Effector CD4-positive, alpha-beta T cell (primary cell): ENCODE measurements around the gene ATM.
A peak's percentile ranks its signal among the peaks of the same experiment; 100 is the strongest.

Source experiments
- DNase-seq: peaks from one replicate; pipeline ENCODE4 v3.0.0-alpha.2; 2020
- total RNA-seq: gene quantifications from one replicate; lab custom pipeline; 2026; lab: John Stamatoyannopoulos, UW

Gene ATM
- 1,057 reads per million, percentile 99 among the genes with 10 or more reads in this experiment for total RNA-seq

GRCh38 chr11:108222574-108223347 lies at the start of gene ATM, which contains the start of gene NPAT:
ATM (plus strand) TSS chr11:108223067; CDS start chr11:108227625, 4,558 bp downstream.
NPAT (minus strand) TSS chr11:108222638; CDS start chr11:108222536, 102 bp downstream.
- peak; percentile 97 for DNase-seq

DNA sequence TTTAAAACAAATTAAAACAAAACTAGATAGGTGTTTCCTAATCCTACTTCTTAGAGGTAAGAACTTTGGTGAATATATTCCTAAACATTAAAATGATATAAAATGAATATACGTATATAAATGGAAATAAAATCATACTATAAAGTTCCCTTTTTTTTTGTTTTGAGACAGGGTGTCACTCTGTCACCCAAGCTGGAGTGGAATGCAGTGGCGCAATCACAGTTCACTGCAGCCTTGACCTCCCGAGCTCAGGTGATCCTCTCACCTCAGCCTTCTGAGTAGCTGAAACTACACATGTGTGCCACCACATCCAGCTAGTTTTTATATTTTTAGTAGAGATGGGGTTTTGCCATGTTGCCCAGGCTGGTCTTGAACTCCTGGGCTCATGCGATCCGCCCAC lies 45.3 kb upstream of the ATM start:
- DNase-seq: no peak

GRCh38 chr11:108193725-108194124 lies 29.1 kb upstream of the ATM start:
- no peak for DNase-seq

- DNase-seq: no peak
Measured at GRCh38 chr11:108196901-108197300, 26.0 kb upstream of the ATM start.

DNA sequence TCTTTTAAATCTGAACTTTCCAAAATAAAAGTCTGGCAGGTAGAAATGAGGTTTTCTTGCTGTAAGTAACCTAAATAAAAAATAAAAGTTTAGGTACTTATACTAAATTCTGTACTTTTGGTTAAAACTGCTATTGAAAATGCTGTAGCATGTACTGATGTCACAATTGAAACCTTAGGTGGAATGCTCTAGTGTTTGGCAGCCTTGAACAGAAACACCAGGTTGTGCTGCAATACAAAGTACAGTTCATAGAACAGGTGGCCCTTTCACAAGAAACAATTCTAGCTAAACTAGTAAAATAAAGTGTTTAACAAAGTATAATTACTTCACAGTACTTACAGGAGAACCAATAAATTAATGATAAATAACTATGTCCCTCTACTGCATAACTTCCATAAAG lies 25.5 kb upstream of the ATM start:
- DNase-seq: no peak

GRCh38 chr11:108198833-108199232 lies 24.0 kb upstream of the ATM start:
- no peak for DNase-seq

DNA sequence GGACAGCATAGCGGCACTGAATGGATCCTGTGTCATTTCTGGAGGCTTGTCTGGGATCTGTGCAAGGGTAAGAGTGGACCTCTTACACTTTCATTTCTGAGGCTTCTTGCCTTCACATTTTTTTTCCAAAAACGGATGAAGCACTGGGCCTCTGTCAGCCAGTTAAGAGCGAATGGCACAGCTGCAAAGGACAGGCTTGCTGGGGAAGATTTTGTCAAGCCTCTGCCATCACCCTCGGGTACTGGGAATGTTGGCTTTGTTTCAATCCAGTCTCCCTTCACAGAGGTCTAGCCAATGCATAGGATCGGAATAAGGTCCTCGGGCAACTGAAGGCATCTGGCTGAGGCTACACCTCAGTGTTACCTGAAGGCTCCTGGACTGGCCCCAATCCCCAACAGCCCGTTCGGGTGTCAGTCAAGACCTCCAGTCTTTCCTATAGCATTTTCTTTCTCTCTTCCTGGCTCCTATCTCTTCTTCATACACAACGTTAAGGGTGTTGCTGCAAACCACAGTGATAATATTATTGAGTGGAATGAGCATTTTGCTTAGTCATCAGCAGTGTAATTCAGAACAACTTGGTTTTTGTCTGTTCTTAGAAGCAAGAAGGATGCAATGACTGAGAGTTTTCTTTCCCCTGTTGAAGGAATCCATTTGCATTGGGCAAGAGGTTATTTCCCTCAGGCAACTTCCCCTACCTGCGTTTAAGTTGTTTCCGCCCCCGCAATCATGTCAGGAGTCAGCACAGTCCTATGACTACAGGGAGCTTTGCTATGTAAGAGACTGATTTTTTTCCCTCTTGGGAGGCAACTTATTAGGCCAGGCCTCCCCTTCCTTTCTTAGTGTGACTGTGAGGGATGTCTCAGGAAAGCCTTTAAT lies 23.2 kb upstream of the ATM start:
- no peak for DNase-seq

DNA sequence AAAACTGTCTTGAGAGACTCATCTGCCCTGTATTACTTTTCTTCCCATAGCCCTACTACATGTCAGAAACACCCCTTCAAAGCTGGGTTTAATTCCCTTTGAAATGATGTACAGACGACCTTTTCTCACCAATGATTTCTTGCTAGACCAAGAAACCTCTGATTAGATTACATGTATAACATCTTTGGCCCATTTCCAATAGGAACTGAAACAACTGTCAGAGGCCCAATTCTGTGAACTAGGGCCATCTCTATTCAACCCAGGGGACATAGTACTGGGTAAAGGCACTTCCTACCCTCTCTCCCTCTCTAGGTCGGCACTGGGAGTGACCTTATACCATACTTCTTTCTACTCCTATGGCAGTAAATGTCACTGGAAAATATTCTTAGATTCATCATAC lies 19.8 kb upstream of the ATM start:
- DNase-seq: no peak

DNA sequence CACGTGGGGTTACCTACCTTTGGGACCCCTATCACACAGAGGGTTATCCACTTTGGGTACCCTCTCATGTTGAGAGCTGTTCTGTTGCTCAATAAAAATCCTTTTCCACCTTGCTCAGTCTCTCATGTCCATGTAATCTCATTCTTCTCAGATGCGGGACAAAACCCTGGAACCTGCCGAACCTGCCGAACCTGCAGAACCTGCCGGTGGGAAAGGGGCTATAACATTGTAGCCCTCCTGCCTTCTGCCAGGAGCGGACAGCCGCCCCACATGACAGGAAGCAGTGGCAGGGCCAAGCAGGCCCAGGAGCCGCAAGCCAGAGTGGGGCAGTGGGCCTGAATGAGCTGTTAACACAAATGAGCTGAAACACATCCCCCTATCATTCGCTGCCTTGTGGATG lies 18.5 kb upstream of the ATM start:
- DNase-seq: no peak

DNA sequence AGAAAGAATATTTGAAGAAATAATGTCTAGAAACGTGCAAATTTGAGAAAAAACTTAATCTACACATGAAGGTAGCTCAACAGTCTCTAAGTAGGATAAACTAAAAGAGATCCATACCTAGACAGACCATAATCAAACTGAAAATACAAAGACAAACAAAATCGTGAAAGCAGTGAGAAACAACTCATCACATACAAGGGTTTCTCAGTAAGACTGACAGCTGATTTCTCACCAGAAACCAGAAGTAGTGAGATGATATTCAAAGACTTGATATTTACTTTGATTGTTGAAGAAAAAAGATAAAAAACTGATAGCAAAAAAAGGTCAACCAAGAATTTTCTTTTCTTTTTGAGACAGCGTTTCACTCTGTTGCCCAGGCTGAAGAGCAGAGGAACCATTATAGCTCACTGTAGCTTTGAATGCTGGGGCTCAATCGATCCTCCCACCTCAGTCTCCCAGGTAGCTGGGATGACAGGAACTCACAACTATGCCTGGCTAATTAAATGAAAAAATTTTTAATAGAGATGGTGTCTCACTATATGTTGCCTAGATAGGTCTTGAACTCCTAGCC lies 17.9 kb upstream of the ATM start:
- no peak for DNase-seq

GRCh38 chr11:108206171-108206570 lies 16.7 kb upstream of the ATM start:
- no peak for DNase-seq

- no peak for DNase-seq
Measured at GRCh38 chr11:108206969-108207682, 15.7 kb upstream of the ATM start.

DNA sequence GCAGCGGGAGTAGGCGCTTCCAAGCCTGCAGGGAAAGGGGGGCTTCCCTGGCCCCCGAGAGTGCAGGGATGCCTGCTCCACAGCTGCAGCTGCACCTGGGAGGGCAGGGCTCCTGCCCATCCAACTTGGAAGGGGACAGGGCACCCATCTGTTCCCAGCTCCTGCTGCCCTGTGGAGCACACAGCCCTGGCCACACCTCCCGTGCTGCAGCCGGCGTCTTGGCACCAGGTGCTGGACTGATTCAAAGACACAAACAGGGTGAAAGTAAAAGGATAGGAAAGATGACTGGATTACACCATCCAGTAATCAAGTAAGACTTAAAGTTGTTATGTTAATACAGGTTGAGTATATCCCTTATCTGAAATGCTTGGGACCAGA lies 15.2 kb upstream of the ATM start:
- DNase-seq: no peak

DNA sequence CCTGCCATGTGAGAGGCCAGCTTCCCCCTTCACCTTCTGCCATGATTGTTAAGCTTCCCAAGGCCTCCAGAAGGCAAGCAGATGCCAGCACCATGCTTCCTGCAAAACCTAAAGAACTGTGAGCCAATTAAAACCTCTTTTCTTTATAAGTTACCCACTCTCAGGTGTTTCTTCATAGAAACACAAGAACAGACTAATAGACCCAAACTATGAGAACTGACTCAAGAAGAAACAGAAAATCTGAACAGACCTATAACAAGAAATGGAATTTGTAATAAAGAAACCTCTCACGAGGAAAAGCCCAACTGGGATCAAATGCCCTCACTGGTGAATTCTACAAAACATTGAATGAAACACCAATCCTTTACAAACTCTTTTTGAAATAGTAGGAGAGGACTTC lies 12.4 kb upstream of the ATM start:
- no peak for DNase-seq

GRCh38 chr11:108213784-108214183 lies 9.1 kb upstream of the ATM start:
- DNase-seq: no peak

- no peak for DNase-seq
Measured at GRCh38 chr11:108216988-108217387, 5.9 kb upstream of the ATM start.

GRCh38 chr11:108218455-108218854 lies 4.4 kb upstream of the ATM start:
- DNase-seq: no peak

GRCh38 chr11:108218912-108219783 lies 3.7 kb upstream of the ATM start:
- no peak for DNase-seq

DNA sequence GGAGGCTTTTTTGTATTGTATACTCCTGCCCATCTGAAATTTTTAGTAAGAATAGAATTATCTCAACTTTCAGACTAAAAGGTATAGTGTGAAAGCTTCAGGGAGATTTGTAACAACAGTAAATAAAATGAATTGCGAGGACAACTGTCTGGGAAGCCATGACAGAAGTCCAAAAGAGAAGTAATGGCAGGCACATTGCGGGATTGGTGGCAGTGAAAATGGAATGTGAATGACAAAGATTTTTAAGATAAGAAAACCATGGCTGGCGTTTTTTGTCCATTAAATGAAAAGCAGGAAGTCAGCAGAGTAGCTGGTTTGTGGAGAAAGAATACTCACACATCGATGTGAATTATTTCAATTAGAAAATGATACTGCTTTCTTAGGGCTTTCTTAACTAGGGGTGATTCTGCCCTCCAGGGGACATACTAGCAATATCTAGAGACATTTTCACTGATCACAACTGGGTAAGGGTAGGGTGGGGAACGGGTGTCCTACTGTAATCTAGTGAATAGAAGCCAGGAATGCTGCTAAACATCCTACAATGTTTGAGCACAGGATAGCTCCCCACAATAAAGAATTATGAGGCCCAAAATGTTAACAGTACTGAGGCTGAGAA lies 2.0 kb upstream of the ATM start:
- no peak for DNase-seq

- DNase-seq: no peak
Measured at GRCh38 chr11:108221371-108221770, 1.5 kb upstream of the ATM start.

GRCh38 chr11:108221911-108222573 lies 825 bp upstream of the ATM start:
- DNase-seq: peak; percentile 34
